Measurements from ENCODE around the gene RPL13A.
"Not testable (repeated sequence)": the region's sequence is repeated elsewhere in the genome, so short reads cannot be mapped to it uniquely, and the experiment has no call there.

DNA sequence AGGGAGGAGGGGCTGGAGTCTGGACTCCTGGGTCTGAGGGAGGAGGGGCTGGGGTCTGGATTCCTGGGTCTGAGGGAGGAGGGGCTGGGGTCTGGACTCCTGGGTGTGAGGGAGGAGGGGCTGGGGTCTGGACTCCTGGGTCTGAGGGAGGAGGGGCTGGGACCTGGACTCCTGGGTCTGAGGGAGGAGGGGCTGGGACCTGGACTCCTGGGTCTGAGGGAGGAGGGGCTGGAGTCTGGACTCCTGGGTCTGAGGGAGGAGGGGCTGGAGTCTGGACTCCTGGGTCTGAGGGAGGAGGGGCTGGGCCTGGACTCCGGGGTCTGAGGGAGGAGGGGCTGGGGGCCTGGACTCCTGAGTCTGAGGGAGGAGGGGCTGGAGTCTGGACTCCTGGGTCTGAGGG lies 26.3 kb upstream of the RPL13A start:
- TF ChIP-seq CTCF (IDR thresholded peaks at IDR 0.05; ENCODE audit: low read length); EZH2 (IDR thresholded peaks at IDR 0.05; ENCODE audit: borderline replicate concordance, low read length): not testable (repeated sequence)
